A172 (cell line): ENCODE results near the gene G6PC3. TPM values are rescaled to one million over a fixed set of nuclear protein-coding genes. Genes with fewer than 3 reads are reported as not detected.

Source experiments
- DNase-seq: peaks from one replicate; pipeline ENCODE4 v3.0.0-alpha.2; 2015; ENCODE audit warnings: low spot score
- total RNA-seq: library from RNA; depleted of rRNA; stranded (reverse); fragments of >200 nt; shearing (Covaris generic); gene quantifications from 2 replicates; pipeline ENCODE4 v1.2.3, GENCODE V29; 2014; rRNA removed

Gene G6PC3
- total RNA-seq, 1 experiment from 2014 or later, result 89.1 TPM

DNA sequence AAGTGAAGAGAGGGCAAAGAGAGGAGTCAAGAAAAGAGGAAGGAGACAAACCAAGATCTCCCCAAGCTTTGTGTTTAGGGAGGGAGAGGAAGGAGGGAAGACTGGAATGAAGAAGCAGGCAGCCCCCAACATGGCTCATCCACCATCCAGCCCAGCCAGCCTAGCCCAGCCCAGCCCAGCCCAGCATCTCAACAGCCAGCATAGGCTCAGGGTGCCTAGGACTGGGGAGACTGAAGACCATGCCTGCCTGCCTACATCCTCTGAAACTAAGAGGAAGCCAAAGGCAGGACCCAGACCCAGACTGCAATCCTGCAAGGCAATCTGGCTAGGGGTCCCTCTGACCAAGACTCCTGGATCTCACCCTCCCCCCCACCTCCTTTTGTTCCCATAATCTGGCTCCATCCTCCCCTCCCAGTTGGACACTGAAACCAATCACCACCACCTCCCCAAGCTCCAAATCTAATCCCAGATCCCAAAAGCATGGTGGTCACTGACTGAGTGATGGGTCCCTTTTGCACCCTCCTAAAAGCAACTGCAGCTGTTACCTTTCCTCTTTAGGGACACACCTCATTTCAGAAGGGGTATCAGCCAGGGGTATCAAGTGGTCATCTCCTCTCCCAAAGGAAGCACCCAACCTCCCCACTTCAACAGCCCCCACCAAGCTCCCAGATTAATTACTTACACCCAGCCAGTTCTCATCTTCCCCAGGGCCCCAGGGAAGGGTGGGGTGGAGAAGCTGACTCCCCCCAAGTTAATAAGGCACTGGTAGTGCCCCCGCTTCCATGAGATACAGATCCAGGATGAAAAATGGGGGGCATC is 51.7 kb downstream of the G6PC3 start:
- DNase-seq, result no peak

- no peak for DNase-seq
Measured at GRCh38 chr17:44122816-44123355, 52.4 kb downstream of the G6PC3 start.

DNA sequence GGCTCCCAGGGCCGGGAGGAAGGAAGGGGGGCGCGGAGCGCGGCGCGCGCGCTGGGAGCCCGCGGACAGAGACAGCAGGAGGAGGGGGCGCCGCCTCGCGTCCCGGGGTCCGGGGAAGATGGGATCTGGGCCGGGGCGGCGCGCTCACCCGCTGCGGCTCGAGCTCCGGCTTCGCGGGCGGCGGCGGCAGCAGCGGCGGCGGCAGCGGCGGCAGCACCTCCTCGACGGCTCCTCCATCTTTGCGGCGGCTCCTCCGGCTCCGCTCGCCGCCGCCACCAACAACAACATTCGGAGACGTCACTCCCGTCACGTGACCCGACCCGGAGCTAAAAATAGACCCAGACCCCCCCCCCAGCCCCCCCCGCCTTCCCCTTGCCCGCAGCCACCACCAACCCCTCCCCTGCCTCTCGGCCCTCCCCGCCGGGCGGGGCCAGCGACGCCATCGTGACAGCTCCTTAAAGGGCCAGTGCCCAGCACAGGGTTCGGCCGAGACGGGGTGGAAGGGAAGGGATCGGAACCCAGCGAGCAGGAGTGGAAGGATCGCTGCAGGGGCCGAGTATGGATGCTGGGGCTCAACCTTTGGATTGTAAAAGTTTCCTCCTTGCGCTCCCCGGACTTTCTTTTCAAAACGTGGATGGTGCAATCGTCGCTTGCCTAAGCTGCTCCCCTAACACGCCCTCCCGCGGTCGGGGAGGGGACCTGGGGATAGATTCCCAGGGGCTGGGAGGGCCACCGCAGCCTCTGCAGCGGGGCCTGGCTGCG is 53.0 kb downstream of the G6PC3 start, which contains the start of gene HDAC5:
TSS of gene HDAC5 (minus strand) at position 286 of the 762 bp plus-strand sequence. CDS start 6,126 bp downstream, outside the sequence.
- peak; percentile 87 for DNase-seq

- DNase-seq, result no peak
Measured at GRCh38 chr17:44124118-44124438, 53.5 kb downstream of the G6PC3 start.

Other genes with a start within 250 kb of the G6PC3 start
- 11.6 and 19.1 TPM in 2 replicates for gene MPP3, start 237.6 kb upstream of the G6PC3 start, total RNA-seq
- gene CD300LG, start 223.6 kb upstream of the G6PC3 start, total RNA-seq, result not detected in 2 replicates
- gene MPP2, start 163.2 kb upstream of the G6PC3 start, total RNA-seq, result 4.8 TPM in 2 replicates
- not detected in 2 replicates for gene PPY, start 128.3 kb upstream of the G6PC3 start, total RNA-seq
- gene PYY, start 116.8 kb upstream of the G6PC3 start, total RNA-seq, result not detected in 2 replicates
- 1.1 and 1.4 TPM in 2 replicates for gene NAGS, start 66.1 kb upstream of the G6PC3 start, total RNA-seq
- gene TMEM101, start 55.8 kb upstream of the G6PC3 start, total RNA-seq, result 48.3 and 73.8 TPM in 2 replicates
- 49.8 and 62.1 TPM in 2 replicates for gene LSM12, start 4.1 kb upstream of the G6PC3 start, total RNA-seq
- gene HDAC5, start 52.9 kb downstream of the G6PC3 start, total RNA-seq, result 33.8 and 41.0 TPM in 2 replicates
- 4.9 and 7.7 TPM in 2 replicates for gene HROB, start 71.2 kb downstream of the G6PC3 start, total RNA-seq
- gene ASB16, start 100.0 kb downstream of the G6PC3 start, total RNA-seq, result 0.29 TPM in 1 of 2 replicates, not detected in the other
- gene TMUB2, start 116.2 kb downstream of the G6PC3 start, total RNA-seq, result 32.9 and 33.7 TPM in 2 replicates
- gene ATXN7L3, start 129.1 kb downstream of the G6PC3 start, total RNA-seq, result 44.3 and 54.5 TPM in 2 replicates
- gene UBTF, start 148.9 kb downstream of the G6PC3 start, total RNA-seq, result 67.4 and 75.3 TPM in 2 replicates
- not detected in 2 replicates for gene SLC4A1, start 197.4 kb downstream of the G6PC3 start, total RNA-seq
- 0.86 TPM in 1 of 2 replicates, not detected in the other for gene RUNDC3A, start 237.9 kb downstream of the G6PC3 start, total RNA-seq